Caco-2 (cell line): Measurements from ENCODE around the gene IZUMO4. TPM values are rescaled to one million over a fixed set of nuclear protein-coding genes. Genes with fewer than 3 reads are reported as not detected.

Source experiments
- BruUV-seq: library from RNA; stranded (reverse); fragments of 400-500 nt; replicated peaks from 2 replicates; lab custom pipeline; 2021; lab: Mats Ljungman, UMichigan
- CTCF ChIA-PET: fragments of 300-600 bp; sonication (Branson Sonifier 250); formaldehyde crosslinking; loops from one replicate; lab custom pipeline; 2022; ENCODE audit warnings: antibody characterized with exemption; lab: Charles Lee
- POLR2A ChIA-PET: fragments of 300-600 bp; sonication (Branson Sonifier 250); formaldehyde crosslinking; loops from one replicate; lab custom pipeline; 2022; ENCODE audit warnings: antibody characterized with exemption; lab: Charles Lee
- DNase-seq, 2 experiments: peaks; one replicate each; pipeline versions ENCODE4 v3.0.0 to v3.0.0-alpha.2; 2020 to 2022
- H3K27me3 ChIP-seq: replicated peaks from 2 replicates; pipeline ENCODE4 v1.6.0; 2011; ENCODE audit warnings: low read length; ENCODE audit not compliant: control insufficient read depth, insufficient read depth
- H3K36me3 ChIP-seq: 2 replicates; pipeline ENCODE4 v1.5.1; 2011; ENCODE audit warnings: low read length; ENCODE audit not compliant: control insufficient read depth, insufficient read depth
- H3K4me1 ChIP-seq: fragments of 250-450 bp; sonication (Bioruptor Pico); 2 replicates; pipeline ENCODE4 v1.5.1; 2020; ENCODE audit warnings: mild to moderate bottlenecking
- H3K4me3 ChIP-seq: 2 replicates; pipeline ENCODE4 v1.5.1; 2011; ENCODE audit warnings: low read depth, mild to moderate bottlenecking, control low read depth, low read length
- H3K9me3 ChIP-seq: fragments of 250-450 bp; sonication (Bioruptor Pico); 2 replicates; pipeline ENCODE4 v1.5.1; 2020; ENCODE audit warnings: mild to moderate bottlenecking, moderate library complexity
- H3K27ac Mint-ChIP-seq: one replicate; pipeline ENCODE4 v1.8.0; 2022; ENCODE audit warnings: mixed read lengths; ENCODE audit not compliant: unreplicated experiment
- H3K27me3 Mint-ChIP-seq: one replicate; pipeline ENCODE4 v1.8.0; 2022; ENCODE audit warnings: mixed read lengths; ENCODE audit not compliant: insufficient read depth, unreplicated experiment
- H3K36me3 Mint-ChIP-seq: one replicate; pipeline ENCODE4 v1.8.0; 2022; ENCODE audit warnings: mild to moderate bottlenecking, mixed read lengths; ENCODE audit not compliant: insufficient read depth, unreplicated experiment
- H3K4me1 Mint-ChIP-seq: one replicate; pipeline ENCODE4 v1.8.0; 2022; ENCODE audit warnings: low read depth, mixed read lengths; ENCODE audit not compliant: unreplicated experiment
- H3K4me3 Mint-ChIP-seq: one replicate; pipeline ENCODE4 v1.8.0; 2022; ENCODE audit warnings: mild to moderate bottlenecking, moderate library complexity, mixed read lengths; ENCODE audit not compliant: unreplicated experiment
- H3K9me3 Mint-ChIP-seq: one replicate; pipeline ENCODE4 v1.8.0; 2022; ENCODE audit warnings: mixed read lengths; ENCODE audit not compliant: unreplicated experiment
- CTCF ChIP-seq, 2 experiments: fragments of 200-600 bp in 1 of 2; IDR thresholded peaks; 1 replicate in 1 of 2; 2 replicates in 1 of 2; pipeline versions ENCODE4 v1.5.1 to v1.8.0; 2011 to 2022; ENCODE audit warnings: antibody characterized with exemption in 1 of 2, control low read depth in 1 of 2, inconsistent platforms in 1 of 2, low read depth in 1 of 2, low read length in 1 of 2, mild to moderate bottlenecking in 1 of 2, moderate library complexity in 1 of 2; ENCODE audit not compliant: insufficient read depth in 1 of 2, severe bottlenecking in 1 of 2, unreplicated experiment in 1 of 2
- intact Hi-C: fragments of 100-400 bp; cut with micrococcal nuclease; formaldehyde crosslinking; loops from one replicate; pipeline ENCODE4 v1.10.0; 2022; ENCODE audit not compliant: unreplicated experiment
- total RNA-seq: library from RNA; stranded (reverse); gene quantifications from 2 replicates; pipeline ENCODE4 v1.2.3, GENCODE V29; 2022

Gene IZUMO4
- total RNA-seq, 1 experiment from 2014 or later: 1.1 TPM

- intact Hi-C loops: no loop called here
- no TSS peak for BruUV-seq
- H3K4me1 Mint-ChIP-seq: no peaks in the 10 kb centered on the region
- ChIA-PET CTCF (no interaction called here), POLR2A (no interaction called here)
- Histone ChIP-seq H3K4me3 (no peak overlapping the region), H3K27me3 (no peaks in the 10 kb centered on the region), H3K9me3 (no peaks in the 10 kb centered on the region), H3K36me3 (peaks cover 9% of the 10 kb centered on the region), H3K4me1 (no peaks in the 10 kb centered on the region)
- DNase-seq: no peak
- H3K36me3 Mint-ChIP-seq: peaks cover 92% of the 10 kb centered on the region
- TF ChIP-seq CTCF (IDR thresholded peaks at IDR 0.05; ENCODE audit: insufficient read depth in 1 of 2, low read depth in 1 of 2, low read length in 1 of 2, severe bottlenecking in 1 of 2, unreplicated experiment in 1 of 2): no peak
- H3K27ac Mint-ChIP-seq: no peak overlapping the region
- no peaks in the 10 kb centered on the region for H3K27me3 Mint-ChIP-seq
- H3K4me3 Mint-ChIP-seq: no peak overlapping the region
- peaks cover 9% of the 10 kb centered on the region for H3K9me3 Mint-ChIP-seq
Observed at GRCh38 chr19:2109046-2109864, 12.5 kb downstream of the IZUMO4 start.

GRCh38 chr19:2110822-2111221, 14.1 kb downstream of the IZUMO4 start:
- ChIA-PET POLR2A (no interaction called here), CTCF (no interaction called here)
- peaks cover 7% of the 10 kb centered on the region for H3K36me3 ChIP-seq
- Mint-ChIP-seq H3K36me3 (peaks cover 92% of the 10 kb centered on the region), H3K27me3 (no peaks in the 10 kb centered on the region), H3K4me1 (no peaks in the 10 kb centered on the region), H3K9me3 (peaks cover 9% of the 10 kb centered on the region), H3K27ac (no peak overlapping the region), H3K4me3 (no peak overlapping the region)
- no peak for DNase-seq
- no peaks in the 10 kb centered on the region for H3K9me3 ChIP-seq
- H3K4me3 ChIP-seq: no peak overlapping the region
- no TSS peak for BruUV-seq
- no peaks in the 10 kb centered on the region for H3K27me3 ChIP-seq
- no peak for TF ChIP-seq CTCF (IDR thresholded peaks at IDR 0.05; ENCODE audit: insufficient read depth in 1 of 2, low read depth in 1 of 2, low read length in 1 of 2, severe bottlenecking in 1 of 2, unreplicated experiment in 1 of 2)
- no peaks in the 10 kb centered on the region for H3K4me1 ChIP-seq
- intact Hi-C loops: no loop called here

- no peaks in the 10 kb centered on the region for H3K9me3 ChIP-seq
- TF ChIP-seq CTCF (IDR thresholded peaks at IDR 0.05; ENCODE audit: insufficient read depth in 1 of 2, low read depth in 1 of 2, low read length in 1 of 2, severe bottlenecking in 1 of 2, unreplicated experiment in 1 of 2): no peak
- Mint-ChIP-seq H3K36me3 (peaks cover 92% of the 10 kb centered on the region), H3K27me3 (no peaks in the 10 kb centered on the region), H3K27ac (no peak overlapping the region), H3K9me3 (peaks cover 7% of the 10 kb centered on the region), H3K4me1 (no peaks in the 10 kb centered on the region), H3K4me3 (no peak overlapping the region)
- H3K36me3 ChIP-seq: peaks cover 7% of the 10 kb centered on the region
- POLR2A ChIA-PET: no interaction called here
- no peak overlapping the region for H3K4me3 ChIP-seq
- no peak for DNase-seq
- H3K27me3 ChIP-seq: no peaks in the 10 kb centered on the region
- intact Hi-C loops: no loop called here
- no peaks in the 10 kb centered on the region for H3K4me1 ChIP-seq
- CTCF ChIA-PET: no interaction called here
- no TSS peak for BruUV-seq
Observed at GRCh38 chr19:2111425-2111824, 14.7 kb downstream of the IZUMO4 start.
